GM12892 (cell line): ENCODE measurements around the gene ZNF316.

Experiments
- DNase-seq: peaks from one replicate; pipeline ENCODE4 v3.0.0; 2011; ENCODE audit not compliant: insufficient read length
- FAIRE-seq: peaks from 2 replicates; lab custom pipeline; 2011; peaks lifted over from hg19 to GRCh38; lab: Jason Lieb, UNC
- POLR2A ChIP-seq: IDR thresholded peaks from 2 replicates; pipeline ENCODE4 v1.6.1; 2011; ENCODE audit warnings: low read depth, low read length, control low read depth
- POLR2AphosphoS5 ChIP-seq: IDR thresholded peaks from 2 replicates; pipeline ENCODE4 v1.6.1; 2011; ENCODE audit warnings: low read depth, low read length, control low read depth
- TAF1 ChIP-seq: IDR thresholded peaks from 2 replicates; pipeline ENCODE4 v1.6.1; 2011; ENCODE audit warnings: low read depth, mild to moderate bottlenecking, control low read depth, low read length, borderline replicate concordance

Gene ZNF316

GRCh38 chr7:6642239-6642839, 5.2 kb downstream of the ZNF316 start:
- DNase-seq (no peak), FAIRE-seq (no peak)
- no peak for TF ChIP-seq TAF1
- no peak for TF ChIP-seq POLR2AphosphoS5
- no peak for TF ChIP-seq POLR2A

- FAIRE-seq (no peak), DNase-seq (no peak)
- no peak for TF ChIP-seq POLR2AphosphoS5
- no peak for TF ChIP-seq TAF1
- TF ChIP-seq POLR2A = no peak
These were observed 5.9 kb downstream of the ZNF316 start for GRCh38 chr7:6642861-6643640.

- TF ChIP-seq POLR2AphosphoS5 (no peak), TAF1 (no peak), POLR2A (no peak)
- DNase-seq (no peak), FAIRE-seq (no peak)
These were observed 7.0 kb downstream of the ZNF316 start for GRCh38 chr7:6643915-6644625.

- FAIRE-seq (no peak), DNase-seq (no peak)
- TF ChIP-seq TAF1 (no peak), POLR2AphosphoS5 (no peak), POLR2A (no peak)
These were observed 7.6 kb downstream of the ZNF316 start for GRCh38 chr7:6644728-6645127.

GRCh38 chr7:6646465-6646864, 9.3 kb downstream of the ZNF316 start:
- no peak for TF ChIP-seq TAF1
- no peak for TF ChIP-seq POLR2A
- no peak for TF ChIP-seq POLR2AphosphoS5
- FAIRE-seq = no peak
- no peak for DNase-seq

GRCh38 chr7:6647080-6647479, 10.0 kb downstream of the ZNF316 start:
- no peak for FAIRE-seq
- DNase-seq = no peak
- TF ChIP-seq POLR2AphosphoS5 = no peak
- no peak for TF ChIP-seq POLR2A
- no peak for TF ChIP-seq TAF1

GRCh38 chr7:6647541-6647940, 10.4 kb downstream of the ZNF316 start:
- TF ChIP-seq POLR2A = no peak
- TF ChIP-seq TAF1 = no peak
- no peak for TF ChIP-seq POLR2AphosphoS5
- DNase-seq = no peak
- FAIRE-seq = no peak

GRCh38 chr7:6648066-6648814, 11.1 kb downstream of the ZNF316 start:
- FAIRE-seq = no peak
- DNase-seq = no peak
- TF ChIP-seq POLR2A (no peak), TAF1 (no peak), POLR2AphosphoS5 (no peak)

- TF ChIP-seq POLR2AphosphoS5 (no peak), POLR2A (no peak), TAF1 (no peak)
- DNase-seq (no peak), FAIRE-seq (no peak)
These were observed 11.6 kb downstream of the ZNF316 start for GRCh38 chr7:6648815-6649104.

GRCh38 chr7:6649241-6649961, 12.3 kb downstream of the ZNF316 start:
- TF ChIP-seq POLR2AphosphoS5 (no peak), TAF1 (no peak), POLR2A (no peak)
- no peak for DNase-seq
- no peak for FAIRE-seq
